Measurements from ENCODE around the gene MOBP.
"Not testable (repeated sequence)": the region's sequence is repeated elsewhere in the genome, so short reads cannot be mapped to it uniquely, and the experiment has no call there.

Gene MOBP, protein sequence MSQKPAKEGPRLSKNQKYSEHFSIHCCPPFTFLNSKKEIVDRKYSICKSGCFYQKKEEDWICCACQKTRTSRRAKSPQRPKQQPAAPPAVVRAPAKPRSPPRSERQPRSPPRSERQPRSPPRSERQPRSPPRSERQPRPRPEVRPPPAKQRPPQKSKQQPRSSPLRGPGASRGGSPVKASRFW

DNA sequence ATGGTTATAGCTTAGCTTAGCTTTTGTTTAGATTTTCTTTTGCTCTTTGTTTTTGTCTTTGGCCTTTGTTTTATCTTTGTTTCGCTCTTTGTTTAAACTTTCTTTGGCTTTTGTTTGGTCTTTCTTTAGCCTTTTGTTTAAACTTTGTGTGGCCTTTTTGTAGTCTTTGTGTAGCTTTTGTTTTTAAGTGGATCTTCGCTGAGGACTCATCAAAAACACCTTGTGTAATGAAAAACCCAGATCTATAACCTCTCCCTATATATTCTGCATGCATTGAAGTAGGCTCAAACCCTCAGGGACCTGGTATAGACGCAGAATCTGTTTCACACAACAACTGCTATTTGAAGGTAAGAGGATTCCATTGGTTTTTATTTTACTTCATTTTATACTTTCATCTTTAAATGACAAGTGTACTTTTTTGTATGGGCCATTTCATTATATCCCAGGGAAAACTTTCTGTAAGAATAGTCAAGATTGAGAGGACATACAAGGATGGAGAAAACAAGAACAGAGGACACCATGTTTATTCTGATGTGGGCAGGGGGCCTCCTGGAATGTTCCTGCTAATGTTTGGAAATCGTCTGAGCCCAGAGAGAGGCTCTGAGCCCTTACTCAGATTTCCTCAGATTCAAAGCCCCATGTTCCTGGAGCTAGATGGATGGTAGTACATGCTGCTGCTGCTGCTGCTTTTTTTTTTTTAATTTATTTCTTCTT, at the start of gene MOBP:
Gene MOBP (plus strand): TSS at position 287 of the 714 bp plus-strand sequence. CDS start 34,390 bp downstream, outside the sequence.
- DNase-seq = no peak

DNA sequence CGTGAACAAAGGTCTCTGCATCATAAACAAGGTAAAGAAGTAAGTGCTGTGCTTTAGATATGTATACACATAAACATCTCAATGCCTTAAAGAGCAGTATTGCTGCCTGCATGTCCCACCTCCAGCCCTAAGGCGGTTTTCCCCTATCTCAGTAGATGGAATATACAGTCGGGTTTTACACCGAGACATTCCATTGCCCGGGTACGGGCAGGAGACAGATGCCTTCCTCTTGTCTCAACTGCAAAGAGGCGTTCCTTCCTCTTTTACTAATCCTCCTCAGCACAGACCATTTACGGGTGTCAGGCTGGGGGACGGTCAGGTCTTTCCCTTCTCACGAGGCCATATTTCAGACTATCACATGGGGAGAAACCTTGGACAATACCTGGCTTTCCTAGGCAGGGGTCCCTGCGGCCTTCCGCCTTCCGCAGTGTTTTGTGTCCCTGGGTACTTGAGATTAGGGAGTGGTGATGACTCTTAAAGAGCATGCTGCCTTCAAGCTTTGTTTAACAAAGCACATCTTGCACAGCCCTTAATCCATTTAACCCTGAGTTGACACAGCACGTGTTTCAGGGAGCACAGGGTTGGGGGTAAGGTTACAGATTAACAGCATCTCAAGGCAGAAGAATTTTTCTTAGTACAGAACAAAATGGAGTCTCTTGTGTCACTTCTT, 48.8 kb upstream of the MOBP start:
- DNase-seq = not testable (repeated sequence)

DNA sequence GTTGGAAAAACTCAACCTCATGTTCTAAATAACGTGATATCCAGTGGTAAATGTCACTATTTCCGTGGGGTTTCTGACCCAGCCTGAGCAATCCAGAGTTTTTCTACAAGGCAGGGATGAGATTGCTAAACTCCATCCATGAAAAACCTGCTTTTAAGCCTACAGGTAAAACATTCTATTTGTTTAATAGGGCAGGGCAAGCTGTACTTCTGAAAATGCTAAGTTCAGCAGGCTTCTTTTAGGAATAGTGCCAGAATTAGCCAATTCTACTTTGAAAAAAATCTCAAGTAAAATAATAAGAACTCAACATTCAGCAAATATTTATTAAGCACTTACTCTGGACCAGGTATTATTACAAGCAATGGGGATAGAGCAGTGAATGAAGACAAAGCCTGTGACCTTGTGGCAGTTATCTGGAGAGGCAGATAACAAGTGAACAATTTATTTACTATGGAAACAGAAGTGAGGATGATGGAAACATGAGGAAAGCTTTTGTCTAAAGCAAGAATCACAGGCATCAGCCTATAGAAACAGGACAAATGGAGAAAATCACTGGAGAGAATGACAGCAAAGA, 47.7 kb upstream of the MOBP start:
- DNase-seq = no peak

DNA sequence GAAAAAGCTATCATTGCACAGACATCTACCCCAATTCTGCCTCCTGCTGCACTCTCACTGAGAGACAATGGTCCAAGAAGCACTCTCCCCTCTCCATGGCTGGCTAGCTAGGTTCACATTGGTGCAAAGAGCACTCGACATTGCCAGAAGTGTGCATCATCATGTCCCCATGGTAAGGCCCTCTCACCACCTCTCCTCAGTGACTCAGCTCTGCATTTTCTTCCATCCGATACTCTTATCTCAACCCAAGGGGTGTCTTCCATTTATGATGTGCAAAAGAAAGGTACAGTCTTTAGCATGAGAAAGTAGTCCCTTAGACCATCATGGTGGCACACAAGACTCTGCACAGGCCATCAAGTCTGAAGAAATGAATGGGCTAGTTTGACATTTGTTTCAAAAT, 46.9 kb upstream of the MOBP start:
- DNase-seq = no peak

DNA sequence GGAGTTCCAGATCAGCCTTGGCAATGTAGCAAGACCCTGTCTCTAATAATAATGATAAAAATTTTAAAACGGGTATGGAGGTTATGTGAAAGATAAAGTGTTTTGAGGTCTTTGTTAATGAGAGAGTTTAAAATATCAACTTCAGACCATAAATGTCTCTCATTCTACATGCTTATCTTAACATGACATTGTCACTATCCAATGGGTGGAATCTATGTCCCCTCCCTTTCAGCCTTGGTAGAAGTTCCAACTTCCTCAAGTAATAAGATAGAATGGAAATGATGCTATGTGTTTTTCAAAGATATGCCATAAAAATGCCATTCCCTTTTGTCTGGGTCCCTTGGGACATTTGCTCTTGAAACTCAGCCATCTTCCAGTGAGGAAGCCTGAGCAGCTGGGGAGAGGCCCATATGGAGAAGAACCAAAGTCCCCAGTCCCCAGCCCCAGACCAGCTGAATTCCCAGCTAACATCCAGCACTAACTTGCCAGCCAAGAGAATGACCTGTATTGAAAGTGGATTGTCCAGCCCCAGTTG, 44.0 kb upstream of the MOBP start:
- DNase-seq = no peak

DNA sequence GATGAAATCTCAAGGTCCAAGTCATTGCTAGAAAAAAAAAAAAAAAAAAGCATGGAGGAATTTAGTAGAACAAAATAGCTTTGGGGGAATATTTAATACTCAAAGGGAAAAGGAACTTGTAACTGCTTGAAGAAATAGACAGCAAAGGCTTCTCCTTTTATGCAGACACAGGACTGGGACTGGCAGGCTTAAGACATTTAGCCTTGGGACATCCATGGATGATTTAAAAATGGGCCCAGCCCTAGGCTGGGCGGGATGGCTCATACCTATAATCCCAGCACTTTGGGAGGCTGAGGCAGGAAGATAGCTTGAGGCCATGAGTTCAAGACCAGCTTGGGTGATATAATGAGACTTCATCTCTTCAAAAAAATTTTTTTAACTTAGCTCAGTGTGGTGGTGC, 41.2 kb upstream of the MOBP start:
- DNase-seq = no peak

DNA sequence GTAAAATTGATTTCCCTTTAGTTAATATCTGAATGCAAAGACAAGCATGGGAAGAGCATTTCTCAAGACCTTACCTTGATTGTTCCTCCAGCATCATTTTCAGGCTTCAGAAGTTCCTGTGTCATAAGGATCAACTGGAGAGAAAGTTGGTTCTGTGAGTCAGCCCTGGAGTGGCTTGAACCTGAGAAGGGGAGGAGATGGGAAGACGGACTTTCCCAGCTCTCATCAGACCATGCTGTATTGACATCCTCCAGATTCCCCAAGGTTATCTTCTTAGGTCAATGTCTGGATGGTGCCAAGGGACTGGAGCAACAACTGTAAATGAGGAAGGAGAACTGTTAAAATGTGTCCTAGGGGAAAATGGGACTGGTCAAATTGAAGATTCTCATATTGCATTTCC, 40.0 kb upstream of the MOBP start:
- DNase-seq = no peak

DNA sequence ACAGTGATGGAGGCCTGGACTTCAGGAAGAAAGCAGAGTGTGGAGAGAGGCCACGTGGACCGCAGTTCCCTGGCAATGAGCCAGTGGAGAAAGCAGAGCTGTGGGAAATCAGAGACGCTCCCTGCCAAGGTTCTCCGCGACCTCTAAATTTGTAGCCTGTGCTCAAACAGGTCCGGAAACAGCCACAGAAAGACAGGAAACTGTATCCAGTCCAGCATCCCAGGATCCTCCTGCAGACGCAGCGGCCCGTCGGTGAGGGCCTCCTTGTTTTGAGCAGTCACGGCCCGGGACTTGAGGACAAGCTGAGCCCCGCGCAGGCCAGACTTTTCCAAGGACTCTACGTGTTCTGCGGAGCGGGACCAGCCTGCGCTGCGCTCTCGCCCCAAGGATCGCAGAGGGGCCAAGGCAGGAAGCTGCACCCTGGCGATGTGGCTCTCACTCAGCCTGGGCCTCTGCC, 38.7 kb upstream of the MOBP start:
- no peak for DNase-seq

DNA sequence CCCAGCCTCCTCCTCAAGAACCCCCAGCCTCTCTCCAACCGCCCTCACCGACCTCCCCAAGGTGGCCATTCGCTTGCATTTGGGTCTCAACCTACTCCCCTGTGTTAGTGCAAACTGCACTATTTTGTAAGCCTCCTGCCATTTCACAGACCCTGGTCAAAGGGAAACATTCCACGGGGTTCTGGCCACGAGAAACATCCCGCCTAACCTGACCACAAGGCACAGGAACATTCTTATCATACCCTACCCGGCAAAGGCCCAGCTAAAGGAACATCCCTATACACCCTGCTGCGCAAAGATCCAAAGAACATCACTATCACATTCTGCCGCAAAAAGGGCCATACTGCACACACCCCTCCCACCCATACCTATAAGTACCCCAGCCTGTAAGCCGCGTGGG, 38.0 kb upstream of the MOBP start:
- no peak for DNase-seq

DNA sequence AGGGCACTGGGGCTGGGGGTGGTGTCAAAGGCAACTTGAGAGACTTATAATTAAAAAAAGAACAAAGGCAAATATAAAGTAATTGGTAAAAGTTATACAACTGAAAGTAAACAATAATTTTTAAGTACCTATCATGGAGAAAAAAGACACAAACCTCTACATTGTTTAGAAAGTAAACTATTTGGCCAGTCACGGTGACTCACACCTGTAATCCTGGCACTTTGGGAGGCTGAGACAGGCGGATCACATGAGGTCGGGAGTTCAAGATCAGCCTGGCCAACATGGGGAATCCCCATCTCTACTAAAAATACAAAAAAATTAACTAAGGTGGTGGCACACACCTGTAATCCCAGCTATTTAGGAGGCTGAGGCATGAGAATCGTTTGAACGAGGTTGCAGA, 35.1 kb upstream of the MOBP start:
- no peak for DNase-seq

DNA sequence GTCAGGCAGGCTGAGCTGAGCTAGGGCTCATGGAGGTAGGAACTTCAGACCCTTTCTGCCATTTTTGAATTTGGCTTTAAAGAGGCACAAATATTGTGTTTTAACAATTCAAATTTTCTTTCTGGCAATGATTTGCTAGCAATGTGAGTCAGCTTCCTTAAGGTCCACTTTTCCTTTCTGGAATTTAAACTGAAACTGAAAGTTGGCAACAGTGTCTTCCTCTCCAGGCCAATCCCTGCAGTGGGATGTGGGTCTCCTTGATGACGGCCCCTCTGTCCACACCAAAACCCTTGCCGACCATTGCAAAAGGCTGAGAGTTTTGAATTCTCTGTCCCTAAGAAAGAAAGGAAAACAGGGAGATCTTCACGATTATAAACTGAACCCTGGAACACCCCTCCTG, 33.8 kb upstream of the MOBP start:
- no peak for DNase-seq

DNA sequence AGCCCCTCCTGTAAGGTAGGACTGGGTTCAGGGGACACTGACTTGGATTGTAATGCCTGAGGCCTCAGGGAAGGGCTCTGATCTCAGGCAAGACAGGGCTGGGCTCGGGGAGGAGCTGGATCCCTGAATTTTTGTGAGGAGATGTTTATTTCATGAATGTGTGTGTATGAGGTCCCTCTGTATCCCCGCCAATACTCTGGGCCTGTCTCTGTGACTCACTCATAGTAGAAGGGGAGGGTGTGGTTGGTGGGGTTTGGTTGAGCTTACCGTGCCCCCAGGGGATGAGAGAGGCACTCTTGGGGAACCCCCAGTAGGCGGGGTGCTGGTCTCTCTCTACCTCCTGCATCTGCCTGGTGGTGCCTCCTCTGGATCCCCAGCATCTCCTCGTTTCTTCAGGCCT, 32.9 kb upstream of the MOBP start:
- no peak for DNase-seq

DNA sequence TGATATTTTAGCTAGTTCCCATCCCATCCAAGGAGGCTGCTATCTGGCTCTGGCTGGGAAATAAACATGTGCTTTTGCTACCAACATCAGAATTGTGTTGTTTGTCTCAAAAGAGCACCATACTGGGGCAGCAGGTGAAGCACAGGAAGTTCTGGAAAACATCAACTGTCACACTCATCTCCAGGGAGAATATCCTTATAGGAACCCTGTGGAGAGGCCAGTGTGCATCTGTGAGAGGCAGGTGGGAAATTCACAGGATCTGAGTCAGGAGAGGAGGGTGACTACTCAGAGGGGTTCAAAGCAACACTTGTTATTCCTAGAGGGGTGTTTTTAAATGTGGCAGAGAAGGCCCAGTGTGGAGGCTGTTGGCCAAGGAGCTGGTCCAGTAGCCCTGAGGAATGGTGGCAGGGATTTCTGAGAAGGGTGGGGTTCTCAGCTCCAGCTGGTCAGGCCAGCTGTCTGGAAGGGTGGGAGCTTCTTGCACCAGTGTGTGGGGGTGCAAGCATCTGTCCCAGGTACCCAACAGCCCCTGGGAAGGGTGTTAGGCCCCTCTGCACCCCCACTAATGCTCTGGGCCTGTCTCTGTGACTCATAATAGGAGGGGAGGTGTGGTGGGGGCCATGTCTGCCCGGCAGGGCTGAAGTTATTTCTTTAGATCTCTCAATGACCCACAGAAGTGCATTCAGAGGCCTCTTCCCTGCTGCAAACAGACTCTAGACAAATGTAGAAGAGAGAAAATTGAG, 32.3 kb upstream of the MOBP start:
- DNase-seq = no peak

DNA sequence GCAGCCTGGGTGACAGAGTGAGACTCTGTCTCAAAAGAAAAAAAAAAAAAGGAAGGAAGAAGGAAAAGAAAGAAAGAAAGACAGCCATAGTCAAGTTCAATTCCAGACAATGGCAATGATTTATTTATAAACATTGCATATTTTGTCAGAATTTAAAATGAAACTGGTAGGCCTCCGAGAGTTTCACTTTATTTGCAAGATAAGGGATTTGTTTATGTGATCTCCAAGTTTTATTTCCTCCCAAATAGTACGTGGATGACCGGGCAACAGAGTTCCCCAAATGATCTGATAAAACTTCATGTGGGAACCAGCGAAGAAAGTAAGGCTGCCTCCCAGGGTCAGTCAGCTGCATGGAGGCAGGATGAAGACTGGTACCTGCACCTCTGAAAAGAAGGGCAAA, 28.6 kb upstream of the MOBP start:
- no peak for DNase-seq

DNA sequence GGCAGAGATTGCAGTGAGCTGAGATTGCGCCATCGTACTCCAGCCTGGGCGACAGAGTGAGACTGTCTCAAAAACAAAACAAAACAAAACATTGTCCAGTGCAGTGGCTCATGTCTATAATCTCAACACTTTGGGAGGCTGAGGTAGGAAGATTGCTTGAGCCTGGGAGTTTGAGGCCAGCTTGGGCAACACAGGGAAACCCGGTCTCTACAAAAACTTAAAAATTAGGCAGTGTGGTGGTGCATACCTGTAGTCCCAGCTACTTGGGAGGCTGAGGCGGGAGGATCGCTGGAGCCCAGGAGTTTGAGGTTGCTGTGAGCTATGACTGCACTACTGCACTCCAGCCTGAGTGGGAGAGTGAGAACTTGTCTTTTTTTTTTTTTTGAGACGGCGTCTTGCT, 27.2 kb upstream of the MOBP start:
- DNase-seq = no peak

DNA sequence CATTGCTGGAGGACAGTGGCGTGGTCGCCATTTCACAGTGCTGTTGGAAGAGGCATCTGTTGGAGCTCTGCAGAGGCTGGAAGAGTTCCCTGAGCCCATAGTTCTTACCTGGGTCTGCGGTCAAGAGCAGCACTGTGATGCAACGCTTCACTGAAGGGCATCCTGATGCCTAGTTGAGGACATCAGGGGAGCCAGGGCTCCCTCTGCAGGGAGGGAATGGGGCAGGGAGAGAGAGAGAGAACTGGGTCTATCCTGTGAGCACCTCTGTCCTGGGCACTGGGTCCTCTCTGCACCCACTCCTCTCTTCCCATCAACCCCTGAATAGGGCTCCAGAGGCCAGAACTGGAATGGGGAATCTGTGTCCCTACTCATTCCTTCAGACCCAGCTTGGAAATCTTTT, 23.9 kb upstream of the MOBP start:
- DNase-seq = no peak

DNA sequence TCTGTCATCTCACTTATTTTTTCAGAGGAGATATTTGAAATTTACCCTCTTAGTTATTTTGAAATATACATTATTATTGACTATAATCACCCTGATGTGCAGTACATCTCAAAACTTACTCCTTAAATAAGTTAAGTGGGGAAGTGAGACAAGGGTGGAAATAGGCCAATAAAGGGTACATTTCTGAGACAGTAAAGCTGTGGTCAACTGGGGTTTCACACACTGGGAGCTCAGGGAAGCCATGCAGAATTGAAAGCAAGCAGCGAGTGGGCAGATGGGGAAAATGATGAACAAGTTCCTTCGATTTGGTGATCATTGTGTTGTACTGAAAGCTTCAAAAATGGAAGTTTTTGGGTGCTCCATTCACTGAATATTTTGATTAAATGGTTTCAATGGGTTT, 21.6 kb upstream of the MOBP start:
- no peak for DNase-seq

DNA sequence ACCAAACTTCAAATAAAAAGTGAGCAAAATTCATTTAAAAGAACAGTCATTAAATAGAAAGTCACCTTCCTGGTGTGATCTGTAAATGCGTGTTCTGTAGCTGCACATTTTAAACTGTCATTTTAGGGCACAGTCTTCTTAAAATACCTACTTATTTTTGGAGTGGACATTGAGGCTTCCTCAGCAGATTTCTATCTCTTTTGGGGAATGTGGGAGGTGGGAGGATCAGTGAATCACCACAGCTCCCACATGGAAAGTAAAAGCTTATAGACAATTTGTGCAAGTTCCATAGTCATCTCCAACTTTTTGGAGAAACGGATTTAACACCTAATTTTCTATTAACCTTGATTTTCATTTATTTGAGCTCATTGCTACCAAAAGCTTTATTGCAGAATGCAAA, 21.0 kb upstream of the MOBP start:
- no peak for DNase-seq

DNA sequence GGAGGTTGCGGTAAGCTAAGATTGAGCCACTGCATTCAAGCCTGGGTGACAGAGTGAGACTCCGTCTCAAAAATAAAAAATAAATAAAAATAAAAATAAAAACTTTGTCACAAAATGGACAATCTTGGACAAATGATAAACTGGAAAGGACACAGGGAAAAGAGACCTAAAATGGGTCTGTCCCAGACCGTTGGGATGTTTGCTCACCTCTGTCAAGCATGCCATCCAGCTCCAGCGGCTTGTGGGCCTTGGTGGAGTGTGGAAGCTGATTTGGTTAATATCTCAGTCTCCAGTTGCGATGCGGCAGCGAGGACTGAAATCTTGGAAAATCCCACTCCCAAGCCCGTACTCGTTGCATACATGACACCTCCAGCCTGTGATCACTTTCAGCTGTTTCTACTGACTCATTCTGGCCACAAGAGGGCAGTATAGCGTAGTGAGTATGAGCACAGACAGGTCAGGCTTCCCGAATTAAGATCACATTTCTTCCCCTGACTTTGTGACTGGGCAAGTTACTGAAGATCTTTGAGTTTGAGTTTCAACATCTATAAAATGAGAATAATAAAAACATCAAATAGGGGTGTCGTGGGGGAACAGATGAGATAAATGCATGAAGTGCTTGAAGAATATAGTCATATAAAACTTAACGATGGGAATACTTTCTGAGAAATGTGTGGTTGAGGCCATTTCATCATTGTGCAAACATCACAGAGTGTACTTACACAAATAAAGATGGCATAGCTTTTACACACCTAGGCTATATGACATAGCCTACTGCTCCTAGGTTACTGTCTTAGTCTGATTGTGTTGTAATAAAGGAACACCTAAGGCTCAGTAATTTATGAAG, 19.6 kb upstream of the MOBP start:
- DNase-seq = peak; percentile 69 to 74

DNA sequence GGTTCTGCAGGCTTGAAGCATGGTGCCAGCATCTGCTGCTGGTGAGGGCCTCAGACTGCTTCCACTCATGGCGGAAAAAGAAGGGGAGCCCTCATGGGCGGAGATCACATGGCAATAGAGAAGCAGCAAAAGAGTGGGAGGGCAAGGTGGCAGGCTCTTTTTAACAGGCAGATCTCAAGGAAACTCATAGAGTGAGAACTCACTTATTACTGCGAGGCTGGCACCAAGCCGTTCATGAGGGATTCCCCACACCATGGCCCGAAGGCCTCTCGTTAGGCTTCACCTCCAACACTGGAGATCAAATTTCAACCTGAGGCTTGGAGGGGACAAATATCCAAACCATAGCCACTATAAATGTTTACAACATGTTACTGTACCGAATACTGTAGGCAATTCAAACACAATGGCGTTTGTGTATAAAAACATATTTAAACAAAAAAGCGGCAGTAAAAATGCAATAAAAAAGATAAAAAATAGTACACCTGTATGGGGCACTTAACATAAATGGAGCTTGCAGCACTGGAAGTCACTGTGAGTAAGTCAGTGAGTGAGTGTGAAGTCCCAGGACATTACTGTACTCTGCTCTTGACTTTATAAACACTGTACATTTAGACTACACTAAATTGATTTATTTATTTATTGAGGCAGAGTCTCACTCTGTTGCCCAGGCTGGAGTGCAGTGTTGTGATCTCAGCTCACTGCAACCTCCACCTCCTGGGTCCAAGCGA, 18.8 kb upstream of the MOBP start:
- DNase-seq = no peak

DNA sequence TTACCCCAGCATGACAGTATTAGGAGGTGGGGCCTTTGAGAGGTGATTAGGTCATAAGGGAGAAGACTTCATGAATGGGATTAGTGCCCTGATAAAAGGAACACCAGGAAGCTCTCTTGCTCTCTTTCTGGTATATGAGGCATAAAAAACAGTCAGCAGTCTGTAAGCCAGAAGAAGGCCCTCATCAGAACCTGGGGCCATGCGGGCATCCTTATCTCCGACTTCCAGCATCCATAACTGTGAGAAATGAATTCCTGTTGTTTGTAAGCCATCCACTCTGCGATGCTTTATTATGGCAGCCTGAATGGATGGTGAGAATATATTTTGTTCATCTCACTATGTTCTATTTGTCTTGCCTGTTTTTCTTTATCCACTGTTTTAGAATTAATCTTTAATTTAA, 17.7 kb upstream of the MOBP start:
- DNase-seq = no peak
